ENCODE data around the gene LAMTOR1.

GRCh38 chr11:72141066-72141465 is 38.0 kb upstream of the LAMTOR1 start:
- no peak for TF ChIP-seq CTCF (conservative IDR thresholded peaks at IDR 0.05 in 1 of 2, IDR thresholded peaks at IDR 0.05 in 1 of 2; ENCODE audit: extremely low read depth in 1 of 2, insufficient read depth in 1 of 2, low read depth in 1 of 2, low read length in 2 of 2)
- TF ChIP-seq EZH2 (IDR thresholded peaks at IDR 0.05; ENCODE audit: borderline replicate concordance, low read length), result no peak
